GM21447 (cell line): ENCODE data around the gene BCL7C.
A peak's percentile ranks its signal among the peaks of the same experiment; 100 is the strongest.
"Not testable (repeated sequence)": the region's sequence is repeated elsewhere in the genome, so short reads cannot be mapped to it uniquely, and the experiment has no call there.

Experiments used
- ATAC-seq: cut with Tn5 transposase; IDR thresholded peaks from one replicate; pipeline ENCODE4 v1.9.1; 2021; ENCODE audit not compliant: unreplicated experiment

BCL7C gene

DNA sequence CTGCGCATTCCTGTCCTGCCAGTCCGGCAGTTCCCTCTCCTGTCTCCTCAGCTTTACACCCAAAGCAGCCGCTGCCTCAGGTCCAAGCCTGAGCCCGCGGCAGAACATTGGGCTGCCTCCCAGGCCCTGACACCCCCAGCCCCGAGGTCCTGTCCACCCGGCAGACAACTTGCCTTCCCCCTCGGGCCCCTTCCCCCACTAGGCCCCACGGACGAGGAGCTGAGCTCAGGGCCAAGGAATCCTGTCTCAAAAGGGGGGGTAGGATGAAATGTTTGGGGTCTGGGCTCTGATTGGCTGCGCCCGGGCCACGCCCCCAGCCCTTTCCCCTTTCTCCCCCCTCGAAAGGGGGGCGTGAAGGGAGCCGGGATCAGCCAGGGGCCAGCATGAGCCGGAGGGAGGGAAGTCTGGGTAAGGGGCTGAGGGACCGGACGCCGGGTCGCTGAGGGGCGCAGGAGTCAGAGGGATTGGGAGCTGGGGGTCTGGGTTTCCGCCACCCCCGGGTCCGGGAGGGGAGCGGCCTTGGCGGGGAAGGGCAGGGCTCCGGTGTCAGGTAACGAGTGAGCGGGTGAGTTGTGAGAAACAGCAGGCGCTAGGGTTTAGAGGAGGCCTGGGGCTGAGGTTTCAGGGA, 2.5 kb upstream of the BCL7C start, which contains the start of gene CTF1:
Gene CTF1 (plus strand): TSS at position 354 of the 628 bp plus-strand sequence. CDS start 30 bp downstream, at position 384.
- ATAC-seq: peak; percentile 3

GRCh38 chr16:30895627-30896260, 1.9 kb upstream of the BCL7C start:
- ATAC-seq: no peak

- ATAC-seq: no peak
These were observed 877 bp upstream of the BCL7C start for GRCh38 chr16:30894540-30895368.

- ATAC-seq: peak; percentile 10
These were observed 497 bp downstream of the BCL7C start for GRCh38 chr16:30893417-30893743.

- no peak for ATAC-seq
These were observed 1.0 kb downstream of the BCL7C start for GRCh38 chr16:30892670-30893416.

DNA sequence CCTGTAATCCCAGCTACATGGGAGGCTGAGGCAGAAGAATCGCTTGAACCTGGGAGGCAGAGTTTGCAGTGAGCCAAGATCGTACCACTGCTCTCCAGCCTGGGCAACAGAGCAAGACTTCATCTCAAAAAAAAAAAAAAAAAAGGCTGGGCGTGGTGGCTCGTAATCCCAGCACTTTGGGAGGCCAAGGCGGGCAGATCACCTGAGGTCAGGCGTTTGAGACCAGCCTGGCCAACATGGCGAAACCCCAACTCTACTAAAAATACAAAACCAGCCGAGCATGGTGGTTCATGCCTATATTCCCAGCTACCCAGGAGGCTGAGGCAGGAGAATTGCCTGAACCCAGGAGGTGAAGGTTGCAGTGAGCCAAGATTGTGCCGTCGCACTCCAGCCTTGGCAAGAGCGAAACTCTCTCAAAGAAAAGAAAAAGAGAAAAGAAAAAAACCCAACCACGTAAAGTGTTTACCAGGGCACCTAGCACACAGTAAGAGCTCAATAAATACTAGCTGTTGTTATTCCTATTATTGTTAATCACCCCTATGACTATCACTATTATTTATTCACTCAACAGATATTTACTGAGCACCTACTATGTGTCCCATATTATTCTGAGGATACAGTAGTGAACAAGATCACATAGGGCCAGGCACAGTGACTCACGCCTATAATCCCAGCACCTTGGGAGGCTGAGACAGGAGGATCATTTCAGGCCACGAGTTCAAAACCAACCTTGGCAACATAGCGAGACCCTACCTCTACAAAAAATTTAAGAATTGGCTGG, 2.6 kb downstream of the BCL7C start:
- ATAC-seq: not testable (repeated sequence)

- no peak for ATAC-seq
These were observed 4.2 kb downstream of the BCL7C start for GRCh38 chr16:30889721-30890120.

DNA sequence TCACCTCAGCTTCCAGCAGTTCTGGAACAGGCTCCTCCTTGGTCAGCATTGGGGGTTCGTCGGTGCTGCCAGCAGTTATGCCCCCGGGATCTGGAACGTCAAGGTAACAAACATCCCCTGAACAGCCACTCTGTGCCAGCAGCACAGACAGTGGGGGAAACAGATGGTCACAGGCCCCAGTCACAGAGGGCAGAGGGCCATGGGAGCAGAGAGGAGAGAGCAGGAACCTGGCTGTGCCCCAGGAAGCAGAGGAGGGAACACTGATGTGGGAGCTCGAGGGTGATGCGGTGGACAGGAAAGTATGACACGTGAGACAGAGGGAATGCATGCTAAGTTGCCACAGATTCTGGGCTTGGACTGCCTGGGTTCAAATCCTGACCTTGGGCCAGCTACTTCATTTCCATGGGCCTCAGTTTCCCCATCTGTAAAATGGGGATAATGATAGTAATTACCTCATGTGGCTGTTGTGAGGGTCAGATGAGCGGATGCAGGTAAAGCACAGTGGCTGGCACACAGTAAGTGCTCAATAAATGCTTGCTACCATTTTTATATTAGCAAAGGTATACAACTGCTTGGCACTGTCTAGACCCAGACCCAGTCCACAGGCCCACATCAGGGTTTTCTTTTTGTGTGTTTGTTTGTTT, 4.9 kb downstream of the BCL7C start:
- no peak for ATAC-seq

DNA sequence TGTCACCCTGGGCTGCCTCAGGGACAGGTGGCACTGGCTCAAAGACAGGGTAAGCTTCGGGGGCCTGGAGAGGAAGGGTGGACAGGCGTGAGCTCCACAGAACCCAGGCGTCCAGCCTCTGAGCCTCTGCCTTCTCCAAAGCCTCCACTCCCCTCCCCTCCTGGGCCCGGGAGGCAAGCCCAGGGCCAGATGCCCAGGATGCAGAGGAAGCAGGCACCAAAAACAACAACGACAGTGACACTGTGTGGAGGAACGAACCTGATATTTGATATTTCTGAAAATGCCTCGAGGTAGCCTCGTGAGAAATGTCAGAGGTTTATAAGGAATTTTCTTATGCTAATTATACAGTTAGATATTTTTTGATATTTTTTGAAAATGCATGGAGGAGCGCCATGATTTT, 6.0 kb downstream of the BCL7C start:
- ATAC-seq: no peak

DNA sequence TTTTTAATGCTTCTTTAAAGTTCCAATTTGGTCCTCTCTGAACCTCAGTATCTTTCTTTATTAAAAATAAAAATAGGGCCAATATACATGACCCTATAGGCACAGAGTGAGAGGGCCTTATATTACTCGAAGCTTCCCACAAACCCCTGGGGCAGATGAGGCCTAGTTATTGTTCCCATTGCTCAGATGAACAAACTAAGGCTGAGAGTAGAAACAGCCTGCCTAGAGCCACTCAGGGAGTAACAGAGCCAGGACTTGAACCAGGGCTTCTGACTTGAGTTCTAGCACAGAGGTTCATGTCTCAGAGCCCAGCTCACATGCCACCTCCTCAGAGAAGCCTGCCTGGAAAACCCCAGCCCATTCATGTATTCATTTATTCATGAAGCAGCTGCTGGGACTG, 7.7 kb downstream of the BCL7C start:
- no peak for ATAC-seq

DNA sequence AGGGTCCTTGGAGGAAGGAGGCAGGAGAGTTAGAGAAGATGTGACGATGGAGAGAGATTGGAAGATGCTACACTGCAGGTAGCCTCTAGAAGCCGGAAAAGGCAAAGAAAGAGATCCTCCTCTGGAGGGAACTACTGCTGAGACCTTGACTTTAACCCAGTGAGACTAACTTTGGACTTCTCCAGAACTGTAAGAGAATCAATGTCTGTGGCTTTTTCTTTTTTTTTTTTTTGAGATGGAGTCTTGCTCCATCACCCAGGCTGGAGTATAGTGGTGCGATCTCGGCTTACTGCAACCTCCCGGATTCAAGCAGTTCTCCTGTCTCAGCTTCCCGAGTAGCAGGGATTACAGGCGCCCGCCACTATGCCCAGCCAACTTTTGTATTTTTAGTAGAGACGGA, 8.7 kb downstream of the BCL7C start:
- no peak for ATAC-seq

- ATAC-seq: no peak
These were observed 9.1 kb downstream of the BCL7C start for GRCh38 chr16:30884760-30885159.

DNA sequence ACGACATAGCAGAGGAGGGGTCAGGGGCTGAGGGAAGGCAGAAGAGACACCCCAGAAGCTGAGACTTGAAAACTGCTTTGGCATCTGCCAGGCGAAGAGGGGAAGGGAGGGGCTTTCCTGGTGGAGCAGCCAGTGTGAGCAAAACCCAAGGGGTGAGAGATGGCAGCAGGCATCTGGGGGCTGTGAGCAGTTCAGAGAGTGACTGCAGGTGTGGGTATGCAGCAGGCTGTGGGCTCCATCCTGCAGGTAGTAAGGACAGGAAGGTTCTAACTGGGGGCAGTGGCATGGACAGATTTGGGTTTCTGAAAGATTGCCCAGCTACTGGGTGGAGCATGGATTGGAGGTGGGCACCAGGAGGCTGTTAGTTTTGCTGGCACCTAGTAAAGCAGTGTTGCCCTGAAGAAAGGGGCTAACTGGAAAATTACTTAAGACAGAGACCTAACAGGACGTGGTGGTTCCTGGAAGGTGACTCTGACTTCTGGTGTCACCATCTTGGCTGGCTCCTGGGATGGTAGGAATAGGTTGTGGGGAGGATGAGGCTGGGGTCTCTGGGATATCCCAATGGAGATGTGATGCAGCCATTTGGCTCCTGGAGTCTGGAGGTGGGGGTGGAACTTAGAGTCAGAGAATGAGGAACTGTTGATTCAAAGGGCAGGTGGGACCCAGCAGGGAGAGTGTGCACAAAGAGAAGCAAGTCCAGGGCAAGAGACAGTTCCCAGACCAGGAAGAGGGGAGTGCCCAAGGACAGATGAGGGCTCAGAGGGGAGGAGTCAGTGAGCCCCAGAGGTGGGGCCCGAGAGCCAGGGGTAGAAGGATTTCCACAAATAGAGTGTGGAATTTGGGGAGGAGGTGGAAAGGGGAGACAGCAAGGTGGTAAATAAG, 11.2 kb downstream of the BCL7C start:
- no peak for ATAC-seq

- no peak for ATAC-seq
These were observed 17.0 kb downstream of the BCL7C start for GRCh38 chr16:30876867-30877266.

DNA sequence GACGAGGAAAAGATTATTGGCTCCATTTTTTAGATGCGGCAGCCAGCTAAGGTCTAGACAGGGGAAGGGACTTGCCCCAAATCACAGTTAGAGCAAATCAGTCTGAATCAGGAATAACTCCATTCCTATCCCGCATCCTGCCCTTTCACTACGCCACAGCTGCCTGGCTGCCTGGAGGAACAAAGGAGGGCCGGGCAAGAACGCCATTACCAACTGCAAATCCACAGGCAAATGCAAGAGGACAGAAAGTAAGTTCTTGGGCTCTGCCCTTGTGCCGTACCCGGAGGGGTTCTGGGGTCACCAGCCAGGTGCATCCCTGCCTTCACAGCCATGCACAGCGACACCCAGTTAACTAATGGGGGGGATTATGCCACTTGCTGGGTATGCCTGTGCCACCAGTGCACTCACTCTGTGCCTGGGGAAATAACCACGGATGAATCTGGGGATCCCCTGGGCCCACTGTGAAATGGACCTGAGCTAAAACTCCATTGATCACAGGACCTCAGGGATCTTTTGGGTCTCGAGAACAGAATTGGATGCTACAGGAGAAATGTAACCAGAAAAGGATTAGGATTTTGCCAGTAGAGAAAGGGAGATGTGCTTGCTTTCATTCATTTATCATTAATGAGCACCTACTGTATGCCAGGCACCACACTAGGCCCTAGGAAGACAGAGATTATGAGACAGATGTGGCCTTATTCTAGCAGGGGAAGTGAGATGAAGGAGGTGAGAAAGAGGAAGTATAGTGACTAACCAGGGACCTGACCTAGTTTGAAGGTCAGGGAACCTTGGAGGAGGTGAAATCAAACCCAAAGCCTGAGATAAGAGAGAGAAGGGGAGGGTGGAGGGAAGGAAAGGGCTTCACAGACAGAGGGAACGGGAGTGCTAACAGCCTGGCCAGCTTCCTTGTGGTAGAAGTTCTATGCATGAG, 17.7 kb downstream of the BCL7C start:
- no peak for ATAC-seq

DNA sequence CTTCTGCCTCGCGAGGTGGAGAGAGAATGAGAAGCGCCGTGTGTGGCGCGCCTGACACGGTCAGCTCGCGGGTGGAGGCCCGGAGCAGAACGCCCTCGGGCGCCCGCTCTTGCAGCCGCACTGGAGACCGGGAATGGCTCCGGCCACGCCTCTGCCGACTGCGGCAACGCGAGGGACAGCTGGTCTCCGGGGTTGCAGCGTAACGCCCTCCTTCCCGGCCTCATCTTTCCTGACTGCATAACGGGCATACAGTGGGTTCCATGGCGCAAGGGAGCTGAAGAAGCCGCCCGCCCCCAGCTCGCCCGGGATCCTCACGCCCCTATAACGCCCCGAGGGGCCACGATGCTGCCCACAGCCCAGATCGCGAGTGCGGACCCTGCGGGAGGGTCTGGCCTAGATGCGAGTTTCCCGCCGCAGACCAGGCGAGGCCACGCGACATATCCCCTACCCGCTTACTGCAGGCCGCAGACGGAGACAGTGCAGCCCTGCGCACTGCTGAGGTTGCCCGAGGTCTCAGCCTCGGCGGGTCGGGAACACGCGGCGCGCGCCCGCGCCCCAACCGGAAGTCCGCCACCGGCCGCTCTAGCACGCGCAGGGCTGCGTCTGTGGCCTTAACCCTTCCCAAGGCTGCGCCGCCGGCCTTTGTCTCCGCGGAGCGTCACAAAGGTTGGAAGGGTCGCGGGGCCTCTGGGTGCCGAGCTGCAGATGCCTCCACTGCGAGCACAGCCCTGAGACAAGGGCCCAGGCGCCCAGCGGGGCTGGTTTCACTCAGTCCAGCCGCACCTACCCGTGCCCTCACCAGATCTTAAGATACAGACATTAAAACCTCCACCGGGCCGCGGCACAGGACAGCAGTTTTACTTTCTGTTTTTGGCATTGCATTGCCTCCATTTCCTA, 18.8 kb downstream of the BCL7C start:
- ATAC-seq: peak; percentile 63

GRCh38 chr16:30874244-30874820, 19.5 kb downstream of the BCL7C start:
- ATAC-seq: no peak
